GM21576 (cell line): ENCODE data around the gene F2RL2.
"Not testable (repeated sequence)": the region's sequence is repeated elsewhere in the genome, so short reads cannot be mapped to it uniquely, and the experiment has no call there.

Experiments used
- ATAC-seq: cut with Tn5 transposase; IDR thresholded peaks from one replicate; pipeline ENCODE4 v1.9.1; 2021; ENCODE audit warnings: mild to moderate bottlenecking, moderate library complexity; ENCODE audit not compliant: unreplicated experiment

The F2RL2 gene

DNA sequence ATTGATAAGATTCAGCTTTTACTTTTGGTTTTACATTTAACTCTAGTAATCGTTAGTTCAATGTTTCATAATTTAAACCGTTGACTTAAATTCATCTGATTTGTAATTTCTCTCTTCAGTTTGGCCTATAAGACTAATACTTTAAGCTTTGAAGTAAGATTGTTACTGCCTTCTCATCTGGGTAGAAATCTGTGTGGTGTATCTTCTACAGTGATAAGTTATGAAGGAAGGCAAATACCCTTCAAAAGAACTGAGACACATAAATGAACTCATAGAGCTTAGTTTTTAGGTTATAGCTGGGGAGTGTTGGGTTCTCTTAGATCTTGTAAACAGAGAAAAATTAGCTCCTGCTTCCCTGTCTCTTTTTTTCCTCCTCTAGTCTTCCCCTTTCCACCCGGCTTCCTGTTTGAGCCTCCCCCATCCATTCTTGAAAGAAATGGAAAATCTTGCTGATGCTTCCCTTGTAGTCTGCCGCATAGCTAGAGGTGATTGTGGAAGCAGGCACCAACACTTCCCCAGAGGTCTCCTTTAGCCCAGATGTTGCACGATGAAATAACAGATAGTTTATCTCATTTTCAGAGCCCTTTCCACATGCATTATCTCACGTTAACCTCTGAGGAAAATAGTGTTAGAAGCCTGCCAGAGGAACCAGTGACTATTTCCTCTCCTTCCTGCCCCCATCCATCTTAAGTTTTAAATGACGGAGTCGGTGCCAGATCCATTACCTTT is 2.0 kb upstream of the F2RL2 start:
- ATAC-seq = no peak

DNA sequence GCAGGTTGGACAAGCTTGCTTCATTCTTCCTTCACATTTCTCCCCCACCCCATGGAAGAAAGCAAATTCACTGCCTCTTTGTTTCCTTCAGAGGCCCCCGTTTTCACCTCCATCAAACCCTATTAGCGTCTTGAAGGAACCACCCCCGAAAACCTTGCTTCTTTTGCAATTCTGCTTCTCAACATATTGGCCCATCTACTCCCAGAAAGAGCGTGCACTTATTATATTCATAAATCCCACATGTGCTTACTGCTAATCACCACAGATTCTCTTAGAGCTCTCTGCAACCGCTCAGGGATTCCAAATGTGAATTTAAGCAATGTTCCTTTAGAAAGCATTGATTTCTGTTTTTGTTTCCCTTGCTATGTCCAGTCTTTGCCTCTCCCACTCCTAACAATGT is 1.1 kb downstream of the F2RL2 start:
- ATAC-seq = no peak

- ATAC-seq = no peak
These were observed 3.0 kb downstream of the F2RL2 start for GRCh38 chr5:76620166-76620565.

GRCh38 chr5:76617675-76618074 is 5.5 kb downstream of the F2RL2 start:
- ATAC-seq = no peak

- no peak for ATAC-seq
These were observed 6.0 kb downstream of the F2RL2 start for GRCh38 chr5:76617229-76617628.

DNA sequence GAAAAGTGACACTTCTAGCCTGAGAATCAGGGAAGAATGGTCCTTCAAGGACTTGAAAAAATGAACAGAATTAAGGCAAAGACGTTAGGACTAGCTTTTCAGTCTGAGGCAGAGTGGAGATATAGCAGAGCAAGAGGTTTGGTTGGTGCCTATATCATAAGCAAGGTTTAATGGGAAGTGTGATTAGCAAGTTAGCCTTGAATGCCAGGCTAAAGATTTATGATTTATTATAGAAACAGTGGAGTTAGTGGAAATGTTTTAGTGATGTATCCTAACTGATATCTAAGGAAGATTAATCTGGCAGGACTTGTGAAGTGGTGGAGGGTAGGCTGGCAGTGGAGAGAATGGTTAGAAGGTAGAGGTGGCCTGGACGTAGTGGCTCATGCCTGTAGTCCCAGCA is 7.0 kb downstream of the F2RL2 start:
- no peak for ATAC-seq

GRCh38 chr5:76615759-76616158 is 7.4 kb downstream of the F2RL2 start:
- no peak for ATAC-seq

- ATAC-seq = no peak
These were observed 10.3 kb downstream of the F2RL2 start for GRCh38 chr5:76612942-76613341.

GRCh38 chr5:76610196-76610595 is 13.0 kb downstream of the F2RL2 start:
- ATAC-seq = no peak

- ATAC-seq = no peak
These were observed 14.4 kb downstream of the F2RL2 start for GRCh38 chr5:76608833-76609232.

DNA sequence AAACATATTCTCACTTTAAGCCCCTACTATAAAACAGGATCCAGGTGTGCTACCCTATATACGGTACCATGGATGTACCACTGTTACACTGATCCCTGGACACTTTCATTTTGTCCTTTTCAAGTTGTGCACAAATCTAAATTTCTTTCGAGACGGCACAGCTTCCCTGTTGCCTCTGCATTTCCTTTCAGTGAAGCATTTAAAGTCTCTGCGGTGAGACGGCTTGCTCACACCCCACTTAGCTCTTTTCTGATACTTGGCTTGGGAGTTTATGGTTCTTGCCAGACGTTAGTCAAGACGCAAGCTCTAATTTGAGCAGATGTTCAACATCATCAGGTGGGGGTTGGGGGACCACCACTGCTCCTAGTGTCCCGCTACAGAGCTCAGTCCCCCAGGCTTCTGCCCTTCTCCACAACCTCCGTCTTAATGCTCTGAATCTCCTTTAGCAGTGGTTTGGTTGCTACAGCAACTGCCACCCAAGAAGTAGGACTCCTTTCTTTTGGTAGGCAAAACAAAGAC is 15.8 kb downstream of the F2RL2 start:
- no peak for ATAC-seq

DNA sequence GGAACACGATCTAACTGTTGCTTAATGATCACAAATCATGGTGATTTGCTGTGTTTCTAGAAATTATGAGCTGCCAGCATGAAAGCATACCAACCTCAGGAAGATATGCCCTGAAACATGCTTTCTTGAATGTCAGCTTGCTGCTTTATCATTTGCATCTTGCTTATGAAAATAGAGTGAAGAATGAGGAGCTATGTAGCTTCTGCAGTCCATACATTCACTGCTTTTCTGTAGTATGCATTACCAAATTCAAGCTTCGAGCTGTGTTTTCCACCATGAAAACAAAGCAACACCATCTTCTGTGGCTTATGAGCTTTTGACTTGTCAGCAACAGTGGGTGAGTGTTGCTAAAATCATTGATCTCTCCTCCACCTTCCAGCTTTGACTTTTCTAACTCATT is 16.5 kb downstream of the F2RL2 start:
- ATAC-seq = no peak

- no peak for ATAC-seq
These were observed 18.4 kb downstream of the F2RL2 start for GRCh38 chr5:76604838-76605237.

DNA sequence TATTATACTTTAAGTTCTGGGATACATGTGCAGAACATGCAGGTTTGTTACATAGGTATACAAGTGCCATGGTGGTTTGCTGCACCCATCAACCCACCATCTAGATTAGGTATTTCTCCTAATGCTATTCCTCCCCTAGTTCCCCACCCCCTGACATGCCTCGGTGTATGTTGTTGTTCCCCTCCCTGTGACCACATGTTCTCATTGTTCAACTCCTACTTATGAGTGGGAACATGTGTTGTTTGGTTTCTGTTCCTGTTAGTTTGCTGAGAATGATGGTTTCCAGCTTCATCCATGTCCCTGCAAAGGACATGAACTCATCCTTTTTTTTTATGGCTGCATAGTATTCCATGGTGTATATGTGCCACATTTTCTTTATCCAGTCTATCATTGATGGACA is 19.2 kb downstream of the F2RL2 start:
- not testable (repeated sequence) for ATAC-seq

DNA sequence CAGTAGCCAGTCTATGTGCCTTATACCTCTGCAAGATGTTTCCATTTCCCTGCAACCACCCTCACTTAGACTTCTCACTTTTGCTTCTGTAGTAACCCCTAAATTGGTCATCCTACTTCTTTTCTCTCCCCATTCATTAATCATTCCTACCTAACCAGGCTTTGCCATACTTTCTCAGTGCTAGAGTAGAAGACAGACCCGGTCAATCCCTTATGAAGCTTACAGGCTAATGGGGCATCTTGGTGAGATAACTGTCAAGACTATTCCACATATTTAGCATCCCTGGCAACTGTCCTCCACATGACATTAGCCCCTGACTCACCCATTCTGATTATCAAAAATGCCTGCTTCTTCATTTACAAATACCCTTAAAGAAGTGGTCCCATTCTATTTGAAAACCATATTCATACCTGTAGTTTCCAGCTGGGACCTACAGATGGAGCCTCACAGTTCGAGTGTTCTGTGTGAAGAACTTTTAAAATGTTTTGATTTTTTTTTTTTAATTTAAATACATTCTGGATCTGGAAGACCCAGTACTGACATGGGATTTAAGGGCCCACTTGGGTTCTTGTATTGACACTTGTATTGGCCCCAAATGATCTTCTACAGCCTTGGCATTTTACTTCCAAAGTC is 21.0 kb downstream of the F2RL2 start:
- no peak for ATAC-seq

DNA sequence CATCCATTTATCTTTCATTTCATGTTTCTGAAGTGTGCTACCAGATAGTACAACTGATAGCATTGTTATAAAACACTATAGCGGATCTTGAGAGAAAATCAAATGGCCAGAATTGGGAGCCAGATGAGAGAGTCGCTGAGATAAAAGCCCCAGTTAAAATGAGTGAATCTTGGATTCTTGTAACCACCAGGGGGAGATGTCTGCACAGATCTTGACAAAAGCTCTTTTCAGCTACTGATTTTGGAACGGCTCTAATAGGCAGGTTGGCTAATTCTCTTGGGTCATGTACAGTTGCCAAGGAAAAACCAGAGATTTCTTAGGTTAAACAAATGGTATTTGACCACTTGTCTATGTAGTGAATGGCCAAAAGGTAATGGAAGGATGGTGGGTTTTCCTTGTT is 21.7 kb downstream of the F2RL2 start:
- no peak for ATAC-seq

- no peak for ATAC-seq
These were observed 22.5 kb downstream of the F2RL2 start for GRCh38 chr5:76600716-76601115.

DNA sequence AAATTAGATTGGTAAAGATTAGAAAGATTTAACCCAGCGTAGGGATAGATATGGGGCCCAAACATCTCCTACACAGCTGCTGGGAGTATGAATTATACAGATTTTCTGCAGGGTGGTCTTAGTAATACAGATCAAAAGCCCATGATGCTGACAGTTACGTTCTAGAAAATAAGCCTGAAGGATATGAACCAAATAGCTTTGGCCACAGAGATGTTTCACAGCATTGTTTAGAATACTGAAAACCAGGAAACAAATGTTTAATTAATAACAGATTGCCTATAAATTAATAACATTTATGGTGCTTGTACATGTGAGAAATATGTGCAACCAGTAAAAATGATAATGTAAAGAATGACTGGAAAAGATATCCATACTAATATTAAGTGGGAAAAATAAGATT is 24.7 kb downstream of the F2RL2 start:
- ATAC-seq = no peak

DNA sequence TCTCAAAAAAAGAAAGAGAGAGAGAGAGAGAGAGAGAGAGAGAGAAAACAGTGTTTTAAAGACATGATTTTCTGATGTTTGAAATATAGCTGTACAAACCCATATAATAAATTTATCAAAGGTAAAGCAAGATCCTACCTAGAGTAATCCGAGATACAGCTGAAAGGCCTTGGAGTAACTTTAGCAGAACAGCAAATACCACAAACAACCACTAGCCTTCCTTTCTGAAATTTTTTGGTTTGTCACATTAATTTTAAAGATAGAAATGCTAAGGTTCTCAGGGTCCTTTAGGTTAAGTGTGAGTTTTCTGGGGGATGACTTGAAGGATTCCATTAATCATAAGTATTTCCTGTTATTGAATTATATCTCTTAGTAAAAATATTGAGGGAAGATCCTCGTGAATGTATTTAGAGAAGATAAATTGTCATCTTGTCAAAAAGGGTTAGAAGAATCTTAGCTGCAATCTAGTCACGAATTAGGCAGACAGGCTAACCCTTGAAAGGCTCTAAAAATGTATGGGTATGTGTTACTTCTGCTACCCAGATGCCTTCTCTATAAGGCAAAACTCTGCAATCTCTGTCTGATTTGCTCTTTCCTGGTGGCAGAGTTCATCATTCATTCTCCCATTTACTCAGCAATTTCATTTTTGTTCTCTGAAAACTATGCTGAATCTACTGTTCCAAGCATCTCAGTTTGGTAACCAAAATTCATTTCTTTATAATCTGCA is 27.3 kb downstream of the F2RL2 start:
- no peak for ATAC-seq

DNA sequence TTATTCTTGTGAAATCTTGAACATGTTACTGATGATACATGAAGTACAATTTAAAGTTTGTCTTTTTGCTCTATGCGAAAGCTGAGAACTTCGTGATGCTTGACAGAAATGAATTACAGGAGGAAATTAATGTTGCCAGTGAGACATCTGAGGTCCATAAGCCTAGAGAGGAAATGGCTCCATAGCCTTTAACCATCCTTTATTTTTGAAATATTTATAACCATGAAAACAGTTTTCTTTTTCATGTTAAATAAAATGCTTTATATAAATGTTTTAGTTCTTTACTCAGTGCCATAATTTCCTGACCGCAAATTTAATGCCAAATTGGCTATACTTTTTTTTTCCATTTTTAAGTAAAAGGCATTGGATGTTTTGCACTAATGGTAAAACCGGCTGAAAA is 29.1 kb downstream of the F2RL2 start:
- ATAC-seq = no peak

- ATAC-seq = no peak
These were observed 30.5 kb downstream of the F2RL2 start for GRCh38 chr5:76592692-76593091.

DNA sequence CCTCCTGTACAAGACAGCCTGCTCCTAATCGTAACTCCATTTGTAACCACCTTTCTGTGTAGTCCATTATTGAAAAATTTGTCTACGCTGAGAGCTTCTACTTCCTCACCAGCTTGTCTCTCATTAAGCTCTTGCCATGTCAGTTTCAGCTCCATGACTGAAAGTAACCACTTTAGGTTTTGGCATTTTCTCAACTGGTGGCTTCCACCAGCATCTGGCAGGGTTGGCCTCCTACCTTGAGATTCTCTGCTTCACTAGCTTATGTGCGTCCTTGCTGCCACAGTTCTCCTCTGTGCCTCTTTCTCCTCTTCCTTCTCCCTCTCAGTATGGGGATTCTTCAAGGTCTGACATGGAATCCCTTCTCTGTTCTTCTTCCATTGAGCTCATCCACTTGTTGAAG is 31.8 kb downstream of the F2RL2 start:
- no peak for ATAC-seq
